SU-DHL-6 (cell line): ENCODE results near the gene ZNF593OS.
A peak's percentile ranks its signal among the peaks of the same experiment; 100 is the strongest.

Source experiments
- EZH2phosphoT487 ChIP-seq: fragments of 200-600 bp; sonication (generic), shearing (Covaris generic); conservative IDR thresholded peaks from 2 replicates; pipeline ENCODE4 v1.6.1; 2018; ENCODE audit warnings: mild to moderate bottlenecking, antibody characterized with exemption, low read length, moderate library complexity, mixed read lengths
- TF ChIP-seq, protein P1 (sequence below): fragments of 200-600 bp; sonication (generic); IDR thresholded peaks from one replicate; pipeline ENCODE4 v1.5.1; 2017; ENCODE audit warnings: antibody characterized with exemption, mild to moderate bottlenecking, low read length, moderate library complexity; ENCODE audit not compliant: insufficient read depth, poor library complexity, severe bottlenecking

DNA sequence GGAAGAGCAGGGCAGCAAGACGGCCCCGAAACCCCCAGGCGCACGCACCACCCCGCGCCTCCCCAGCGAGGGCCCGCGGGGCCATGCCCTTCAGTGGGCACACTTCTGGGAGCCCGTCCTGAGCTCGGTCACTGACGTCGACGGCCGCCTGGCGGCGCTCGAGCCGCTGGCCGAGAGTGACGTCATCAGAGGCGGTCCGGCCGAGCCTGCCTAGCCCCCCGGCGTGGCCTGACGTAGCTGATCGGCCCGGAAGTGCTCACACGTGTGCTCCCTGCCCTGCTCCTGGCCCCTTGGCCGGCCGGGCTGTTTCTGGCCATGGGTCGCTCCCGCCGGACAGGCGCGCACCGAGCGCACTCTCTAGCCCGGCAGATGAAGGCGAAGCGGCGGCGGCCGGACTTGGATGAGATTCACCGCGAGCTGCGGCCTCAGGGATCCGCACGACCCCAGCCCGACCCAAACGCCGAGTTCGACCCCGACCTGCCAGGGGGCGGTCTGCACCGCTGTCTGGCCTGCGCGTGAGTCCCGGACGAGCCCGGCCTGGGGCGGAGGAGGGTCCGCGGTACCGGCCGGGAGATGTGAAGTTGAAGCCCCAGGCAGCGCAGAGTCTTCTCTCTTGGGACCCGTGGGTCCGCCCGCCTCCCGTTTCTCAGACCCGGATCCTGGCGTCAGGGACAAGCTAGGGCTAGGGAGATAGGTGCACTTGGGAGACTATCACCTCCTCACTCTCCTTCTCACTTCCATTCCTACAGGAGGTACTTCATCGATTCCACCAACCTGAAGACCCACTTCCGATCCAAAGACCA, 1.8 kb downstream of the ZNF593OS start, which contains the start of gene ZNF593:
- TF ChIP-seq, protein P1, sequence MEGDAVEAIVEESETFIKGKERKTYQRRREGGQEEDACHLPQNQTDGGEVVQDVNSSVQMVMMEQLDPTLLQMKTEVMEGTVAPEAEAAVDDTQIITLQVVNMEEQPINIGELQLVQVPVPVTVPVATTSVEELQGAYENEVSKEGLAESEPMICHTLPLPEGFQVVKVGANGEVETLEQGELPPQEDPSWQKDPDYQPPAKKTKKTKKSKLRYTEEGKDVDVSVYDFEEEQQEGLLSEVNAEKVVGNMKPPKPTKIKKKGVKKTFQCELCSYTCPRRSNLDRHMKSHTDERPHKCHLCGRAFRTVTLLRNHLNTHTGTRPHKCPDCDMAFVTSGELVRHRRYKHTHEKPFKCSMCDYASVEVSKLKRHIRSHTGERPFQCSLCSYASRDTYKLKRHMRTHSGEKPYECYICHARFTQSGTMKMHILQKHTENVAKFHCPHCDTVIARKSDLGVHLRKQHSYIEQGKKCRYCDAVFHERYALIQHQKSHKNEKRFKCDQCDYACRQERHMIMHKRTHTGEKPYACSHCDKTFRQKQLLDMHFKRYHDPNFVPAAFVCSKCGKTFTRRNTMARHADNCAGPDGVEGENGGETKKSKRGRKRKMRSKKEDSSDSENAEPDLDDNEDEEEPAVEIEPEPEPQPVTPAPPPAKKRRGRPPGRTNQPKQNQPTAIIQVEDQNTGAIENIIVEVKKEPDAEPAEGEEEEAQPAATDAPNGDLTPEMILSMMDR: peak; percentile 74
- no peak for TF ChIP-seq EZH2phosphoT487
